ENCODE measurements around the gene OMP.

DNA sequence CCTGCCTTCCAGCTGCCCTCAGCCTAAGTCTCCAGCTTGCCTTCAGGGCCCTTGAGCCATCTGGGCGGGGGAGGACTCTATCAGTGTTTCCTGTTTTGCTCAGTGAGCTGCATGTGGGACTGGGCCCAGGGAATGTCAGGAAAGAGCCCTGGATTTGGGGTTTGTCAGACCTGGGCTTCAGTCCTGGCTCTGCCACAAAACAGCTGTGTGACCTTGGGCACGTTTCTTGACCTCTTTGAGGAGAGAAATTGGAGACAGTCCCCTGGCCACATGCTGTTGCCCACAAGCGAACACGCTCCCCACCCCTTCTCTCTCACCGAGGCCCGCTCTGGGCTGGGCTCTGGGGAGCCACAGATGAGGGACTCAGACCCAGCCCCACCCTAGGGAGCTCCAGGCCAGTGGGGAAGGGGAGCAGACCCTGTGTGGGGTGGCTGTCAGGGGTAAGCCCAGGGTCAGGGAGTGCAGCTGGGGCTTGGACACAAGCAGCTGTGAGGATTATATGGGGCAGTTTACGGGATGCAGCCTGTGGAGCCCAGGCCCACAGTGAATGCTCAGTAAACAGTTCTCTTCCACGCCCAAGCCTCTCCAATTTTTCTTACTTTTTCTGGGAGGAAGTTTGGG is 37.7 kb downstream of the OMP start:
- TF ChIP-seq, protein P1, sequence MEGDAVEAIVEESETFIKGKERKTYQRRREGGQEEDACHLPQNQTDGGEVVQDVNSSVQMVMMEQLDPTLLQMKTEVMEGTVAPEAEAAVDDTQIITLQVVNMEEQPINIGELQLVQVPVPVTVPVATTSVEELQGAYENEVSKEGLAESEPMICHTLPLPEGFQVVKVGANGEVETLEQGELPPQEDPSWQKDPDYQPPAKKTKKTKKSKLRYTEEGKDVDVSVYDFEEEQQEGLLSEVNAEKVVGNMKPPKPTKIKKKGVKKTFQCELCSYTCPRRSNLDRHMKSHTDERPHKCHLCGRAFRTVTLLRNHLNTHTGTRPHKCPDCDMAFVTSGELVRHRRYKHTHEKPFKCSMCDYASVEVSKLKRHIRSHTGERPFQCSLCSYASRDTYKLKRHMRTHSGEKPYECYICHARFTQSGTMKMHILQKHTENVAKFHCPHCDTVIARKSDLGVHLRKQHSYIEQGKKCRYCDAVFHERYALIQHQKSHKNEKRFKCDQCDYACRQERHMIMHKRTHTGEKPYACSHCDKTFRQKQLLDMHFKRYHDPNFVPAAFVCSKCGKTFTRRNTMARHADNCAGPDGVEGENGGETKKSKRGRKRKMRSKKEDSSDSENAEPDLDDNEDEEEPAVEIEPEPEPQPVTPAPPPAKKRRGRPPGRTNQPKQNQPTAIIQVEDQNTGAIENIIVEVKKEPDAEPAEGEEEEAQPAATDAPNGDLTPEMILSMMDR (IDR thresholded peaks at IDR 0.05; ENCODE audit: low read length): no peak
- TF ChIP-seq EZH2 (optimal IDR thresholded peaks at IDR 0.05; ENCODE audit: low read depth, low read length) (no peak), EZH2phosphoT487 (IDR thresholded peaks at IDR 0.05; ENCODE audit: low read length) (no peak)

Measured in MM.1S (cell line).